Breast epithelium (tissue), 4 donors: ENCODE data around the gene EXOSC2. TPM values are rescaled to one million over a fixed set of nuclear protein-coding genes. Genes with fewer than 3 reads are reported as not detected.

ENCODE experiments used
- DNase-seq, 2 donors: peaks; one replicate each; pipeline ENCODE4 v3.0.0-alpha.2; 2019; ENCODE audit warnings: low spot score in 2 of 2
- H3K27ac ChIP-seq, 2 donors: fragments of 200-600 bp; sonication (generic) in 1 of 2; one replicate each; pipeline ENCODE4 v1.5.1; 2016 to 2019; ENCODE audit warnings: mild to moderate bottlenecking in 1 of 2
- H3K27me3 ChIP-seq, 2 donors: fragments of 200-600 bp; sonication (generic) in 1 of 2; one replicate each; pipeline versions ENCODE4 v1.5.1 to v1.6.0; 2017 to 2019; ENCODE audit warnings: control low read depth in 1 of 2, mild to moderate bottlenecking in 1 of 2
- H3K36me3 ChIP-seq: fragments of 200-600 bp; one replicate; pipeline ENCODE4 v1.5.1; 2019
- H3K4me1 ChIP-seq, 2 donors: fragments of 200-600 bp; sonication (generic); one replicate each; pipeline ENCODE4 v1.5.1; 2016 to 2019; ENCODE audit warnings: control low read depth in 1 of 2
- H3K4me3 ChIP-seq, 3 donors: fragments of 200-600 bp; sonication (generic); 1 replicate in 2 of 3; 2 replicates in 1 of 3; pipeline ENCODE4 v1.5.1; 2016 to 2019; ENCODE audit warnings: mild to moderate bottlenecking in 3 of 3, moderate library complexity in 2 of 3
- H3K9me3 ChIP-seq, 2 donors: fragments of 200-600 bp; sonication (generic) in 1 of 2; one replicate each; pipeline ENCODE4 v1.5.1; 2016 to 2019; ENCODE audit warnings: control low read depth in 1 of 2
- POLR2A ChIP-seq: fragments of 450-650 bp; IDR thresholded peaks from one replicate; pipeline ENCODE4 v1.6.1; 2016; ENCODE audit warnings: antibody characterized with exemption, mild to moderate bottlenecking, moderate library complexity
- POLR2AphosphoS5 ChIP-seq, 3 donors: sonication (generic); formaldehyde crosslinking; IDR thresholded peaks; one replicate each; pipeline ENCODE4 v1.6.1; 2017; ENCODE audit warnings: antibody characterized with exemption in 3 of 3
- intact Hi-C: fragments of 100-400 bp; cut with DNase I; formaldehyde crosslinking; loops from one replicate; pipeline ENCODE4 v1.15.1; 2023; ENCODE audit warnings: low total_unique reads
- total RNA-seq, 3 donors: library from RNA; depleted of rRNA; stranded (reverse); fragments of >200 nt; gene quantifications; one replicate each; pipeline ENCODE4 v1.1.0, GENCODE V29; 2016
- TF ChIP-seq, protein P1 (sequence below), 3 donors: fragments of 450-650 bp; IDR thresholded peaks; one replicate each; pipeline ENCODE4 v1.5.1; 2016 to 2017; ENCODE audit warnings: antibody characterized with exemption in 3 of 3, mild to moderate bottlenecking in 3 of 3, moderate library complexity in 3 of 3

The EXOSC2 gene
- total RNA-seq, 3 donors from 2014 or later: 17.8 to 32.2 (median 30.2) TPM

DNA sequence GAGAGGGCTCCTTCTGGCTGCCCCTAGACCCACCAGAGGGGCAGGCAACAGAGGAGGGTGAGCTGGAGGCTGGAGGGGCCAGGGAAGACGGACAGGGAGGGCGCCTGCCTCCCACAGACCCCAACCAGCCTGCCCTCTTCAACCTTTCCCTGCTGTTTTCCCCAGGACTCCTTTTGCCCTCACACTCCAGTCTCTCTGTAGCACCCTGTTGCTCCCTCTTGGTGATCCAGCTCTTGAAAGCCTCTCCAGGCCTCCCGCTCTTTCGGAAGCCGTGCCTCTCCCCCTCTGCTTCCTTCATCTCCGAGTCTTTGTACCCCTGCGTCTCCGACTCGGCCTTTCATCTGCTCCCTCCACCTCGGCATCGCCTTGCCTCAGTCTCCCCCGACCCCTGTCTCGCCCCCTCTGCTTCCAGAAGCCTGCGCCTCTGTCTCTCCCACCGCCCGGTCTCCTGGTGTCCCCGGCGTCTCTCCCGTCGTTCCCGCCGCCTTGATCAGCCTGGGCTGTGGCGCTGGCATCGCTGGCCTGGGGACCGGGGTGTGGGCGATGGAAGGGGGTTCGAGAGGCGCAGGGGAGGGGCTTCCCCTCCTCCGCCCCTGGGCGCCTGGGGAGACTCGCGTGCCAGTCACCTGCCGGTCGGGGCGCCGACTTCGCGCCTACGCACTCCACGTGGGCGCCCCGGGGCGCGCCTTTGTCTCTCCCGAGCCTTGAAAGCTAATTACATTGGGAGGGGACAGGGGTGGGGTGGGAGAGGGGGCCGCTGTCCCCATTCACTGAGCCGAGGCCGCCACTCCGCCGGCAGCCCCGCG, 34.5 kb upstream of the EXOSC2 start:
- intact Hi-C loops: no loop called here

DNA sequence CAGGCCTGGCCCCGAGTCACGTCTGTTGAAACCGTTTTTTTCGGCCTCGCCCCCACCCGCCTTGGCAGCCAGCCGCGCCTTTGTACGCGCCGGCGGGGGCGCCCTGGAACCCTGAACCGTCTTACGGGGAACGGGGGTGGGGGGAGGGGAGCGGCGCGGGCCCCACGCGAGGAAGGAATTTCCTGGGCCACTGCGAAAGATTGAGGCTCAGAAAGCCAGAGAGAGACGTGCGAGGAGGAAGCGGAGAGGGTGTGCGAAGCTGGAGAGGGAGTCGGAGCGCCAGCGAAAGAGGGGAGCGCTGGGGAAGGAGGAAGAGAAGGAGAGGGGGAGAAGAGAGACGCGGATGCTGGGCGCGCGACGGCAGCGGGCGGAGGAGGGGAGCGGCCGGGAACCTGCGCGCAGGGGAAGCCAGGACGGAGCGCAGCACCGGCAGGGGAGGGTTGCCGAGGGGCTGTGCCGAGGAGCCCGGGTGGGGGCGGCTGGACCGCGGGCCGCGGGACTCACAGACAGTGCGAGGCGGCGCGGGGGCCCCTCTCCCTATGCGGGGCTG, 33.8 kb upstream of the EXOSC2 start:
- intact Hi-C loops: loop anchor here (5.0 kb wide), 1 partner anchor 1002 kb away; no protein-coding TSS in a partner anchor
- Histone ChIP-seq H3K27me3 (peaks cover 25 to 90% of the 10 kb centered on the region in 2 donors), H3K27ac (no peak overlapping the region), H3K4me3 (peak overlapping the region in 2 of 3 donors; percentile 40 to 70), H3K4me1 (peaks cover 15 to 22% of the 10 kb centered on the region in 2 donors), H3K36me3 (no peaks in the 10 kb centered on the region), H3K9me3 (peaks cover 0 to 3% of the 10 kb centered on the region in 2 donors)
- TF ChIP-seq POLR2AphosphoS5 (IDR thresholded peaks at IDR 0.05) (no peak), POLR2A (no peak)
- TF ChIP-seq, protein P1, sequence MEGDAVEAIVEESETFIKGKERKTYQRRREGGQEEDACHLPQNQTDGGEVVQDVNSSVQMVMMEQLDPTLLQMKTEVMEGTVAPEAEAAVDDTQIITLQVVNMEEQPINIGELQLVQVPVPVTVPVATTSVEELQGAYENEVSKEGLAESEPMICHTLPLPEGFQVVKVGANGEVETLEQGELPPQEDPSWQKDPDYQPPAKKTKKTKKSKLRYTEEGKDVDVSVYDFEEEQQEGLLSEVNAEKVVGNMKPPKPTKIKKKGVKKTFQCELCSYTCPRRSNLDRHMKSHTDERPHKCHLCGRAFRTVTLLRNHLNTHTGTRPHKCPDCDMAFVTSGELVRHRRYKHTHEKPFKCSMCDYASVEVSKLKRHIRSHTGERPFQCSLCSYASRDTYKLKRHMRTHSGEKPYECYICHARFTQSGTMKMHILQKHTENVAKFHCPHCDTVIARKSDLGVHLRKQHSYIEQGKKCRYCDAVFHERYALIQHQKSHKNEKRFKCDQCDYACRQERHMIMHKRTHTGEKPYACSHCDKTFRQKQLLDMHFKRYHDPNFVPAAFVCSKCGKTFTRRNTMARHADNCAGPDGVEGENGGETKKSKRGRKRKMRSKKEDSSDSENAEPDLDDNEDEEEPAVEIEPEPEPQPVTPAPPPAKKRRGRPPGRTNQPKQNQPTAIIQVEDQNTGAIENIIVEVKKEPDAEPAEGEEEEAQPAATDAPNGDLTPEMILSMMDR (IDR thresholded peaks at IDR 0.05): no peak
- no peak for DNase-seq

More for the DNA sequence above, 34.5 kb upstream of the EXOSC2 start:
- Histone ChIP-seq H3K36me3 (no peaks in the 10 kb centered on the region), H3K27me3 (peaks cover 25 to 86% of the 10 kb centered on the region in 2 donors), H3K4me1 (peaks cover 10 to 17% of the 10 kb centered on the region in 2 donors), H3K4me3 (peak overlapping the region in 1 of 3 donors; percentile 70), H3K27ac (no peak overlapping the region), H3K9me3 (peaks cover 0 to 3% of the 10 kb centered on the region in 2 donors)
- TF ChIP-seq POLR2A (no peak), POLR2AphosphoS5 (IDR thresholded peaks at IDR 0.05) (no peak)
- TF ChIP-seq, protein P1 (IDR thresholded peaks at IDR 0.05): no peak
- no peak for DNase-seq

DNA sequence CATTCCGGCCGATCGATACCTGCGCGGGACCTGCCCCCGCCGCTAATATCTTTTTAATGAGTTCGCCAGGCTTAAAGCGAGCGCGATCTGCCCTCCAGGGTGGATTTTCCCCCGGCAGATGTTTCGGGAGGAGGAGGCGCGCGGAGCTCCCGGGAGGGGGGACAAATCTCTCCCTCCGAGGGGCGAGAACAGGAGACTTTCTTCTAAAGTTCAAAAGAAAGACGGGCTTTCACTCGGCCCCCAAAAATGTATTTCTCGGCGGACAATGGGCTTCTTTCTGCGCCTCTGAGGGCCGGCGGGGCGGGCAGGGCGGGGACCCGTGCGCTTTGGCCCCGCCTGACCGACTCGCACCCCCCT, 33.3 kb upstream of the EXOSC2 start:
- Histone ChIP-seq H3K27ac (no peak overlapping the region), H3K9me3 (peaks cover 0 to 3% of the 10 kb centered on the region in 2 donors), H3K36me3 (no peaks in the 10 kb centered on the region), H3K4me1 (peaks cover 18 to 27% of the 10 kb centered on the region in 2 donors), H3K27me3 (peaks cover 25 to 95% of the 10 kb centered on the region in 2 donors), H3K4me3 (peak overlapping the region; percentile 38 to 70 (median 40))
- intact Hi-C loops: loop anchor here (5.0 kb wide), 1 partner anchor 1003 kb away; no protein-coding TSS in a partner anchor
- TF ChIP-seq, protein P1 (IDR thresholded peaks at IDR 0.05): no peak
- TF ChIP-seq POLR2AphosphoS5 (IDR thresholded peaks at IDR 0.05) (no peak), POLR2A (no peak)
- no peak for DNase-seq

DNA sequence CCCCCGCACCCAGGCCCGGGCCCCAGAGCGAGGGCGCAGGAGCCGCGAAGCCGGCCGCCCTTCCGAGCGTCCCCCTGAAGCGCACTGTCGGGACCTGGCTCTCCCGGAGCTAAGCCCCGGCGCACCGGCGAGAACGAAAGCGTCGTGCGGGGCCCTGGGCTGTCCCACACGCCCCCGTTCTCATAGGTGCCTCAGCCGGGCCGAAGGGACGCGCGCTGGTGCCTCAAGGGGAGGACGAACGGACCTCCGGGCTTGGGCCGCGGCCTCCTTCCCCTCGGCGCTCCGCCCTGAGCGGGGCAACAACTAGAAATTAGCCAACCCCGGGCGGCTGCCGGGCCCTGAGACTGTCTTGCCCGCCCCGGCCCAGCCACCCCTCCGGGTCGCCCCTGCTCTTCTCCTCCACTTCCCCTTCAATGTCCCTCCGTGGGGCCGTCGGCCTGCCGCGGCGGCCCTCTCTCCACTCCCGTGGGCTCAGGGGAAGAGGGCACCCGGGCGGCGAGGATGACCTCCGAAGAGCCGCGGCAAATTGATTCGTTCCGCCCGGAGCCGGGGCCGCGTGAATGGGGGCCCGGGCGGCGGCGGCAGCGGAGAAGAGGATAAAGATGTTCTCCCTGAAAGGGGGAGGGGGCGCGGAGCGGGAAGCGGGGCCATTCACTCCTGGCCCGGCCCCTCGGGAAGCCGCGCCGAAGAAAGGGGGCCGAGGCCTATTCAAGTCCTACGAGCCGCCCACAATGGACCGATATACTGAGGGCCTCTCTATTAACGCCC, 32.7 kb upstream of the EXOSC2 start:
- no peak overlapping the region for H3K27ac ChIP-seq
- peaks cover 22 to 33% of the 10 kb centered on the region in 2 donors for H3K4me1 ChIP-seq
- intact Hi-C loops: loop anchor here (5.0 kb wide), 1 partner anchor 1004 kb away; no protein-coding TSS in a partner anchor
- peaks cover 29 to 96% of the 10 kb centered on the region in 2 donors for H3K27me3 ChIP-seq
- peaks cover 0 to 3% of the 10 kb centered on the region in 2 donors for H3K9me3 ChIP-seq
- TF ChIP-seq, protein P1 (IDR thresholded peaks at IDR 0.05): no peak
- TF ChIP-seq POLR2AphosphoS5 (IDR thresholded peaks at IDR 0.05) (no peak), POLR2A (no peak)
- DNase-seq: no peak
- H3K36me3 ChIP-seq: no peaks in the 10 kb centered on the region
- peak overlapping the region; percentile 38 to 70 (median 40) for H3K4me3 ChIP-seq
